GM12878 (cell line): ENCODE measurements around the gene TOGARAM1. TPM values are rescaled to one million over a fixed set of nuclear protein-coding genes. Genes with fewer than 3 reads are reported as not detected.
"Not testable (repeated sequence)": the region's sequence is repeated elsewhere in the genome, so short reads cannot be mapped to it uniquely, and the experiment has no call there.

Experiments
- ATAC-seq: fragments of 200-7000 bp; cut with Tn5 transposase; 3 replicates; pipeline ENCODE4 v1.9.1; 2020; ENCODE audit warnings: mild to moderate bottlenecking, moderate library complexity
- BruUV-seq: library from RNA; stranded (reverse); fragments of 400-500 nt; replicated peaks from 2 replicates; lab custom pipeline; 2021; lab: Mats Ljungman, UMichigan
- CTCF ChIA-PET: fragments of 300-600 bp; sonication (Branson Sonifier 250); formaldehyde crosslinking; extraction: SDS; loops from one replicate; lab custom pipeline; 2021; ENCODE audit warnings: inconsistent platforms; lab: Yijun Ruan, JAX
- POLR2A ChIA-PET: fragments of 350-600 bp; formaldehyde crosslinking; extraction: SDS; loops from one replicate; lab custom pipeline; 2021; ENCODE audit warnings: inconsistent platforms; lab: Charles Lee
- RAD21 ChIA-PET: fragments of 300-600 bp; sonication (Branson Sonifier 250); formaldehyde crosslinking; loops from one replicate; lab custom pipeline; 2023; ENCODE audit warnings: antibody characterized with exemption; ENCODE audit not compliant: unreplicated experiment; lab: Charles Lee
- SMC1A ChIA-PET: fragments of 300-600 bp; sonication (Branson Sonifier 250); formaldehyde crosslinking; loops from one replicate; lab custom pipeline; 2023; ENCODE audit not compliant: unreplicated experiment, uncharacterized antibody; lab: Charles Lee
- DNase-seq: peaks from one replicate; pipeline ENCODE4 v3.0.0-alpha.2; 2011; ENCODE audit warnings: low read depth, low spot score
- FAIRE-seq: peaks from 3 replicates; lab custom pipeline; 2011; peaks lifted over from hg19 to GRCh38; lab: Jason Lieb, UNC
- H2AFZ ChIP-seq: 2 replicates; pipeline ENCODE4 v1.6.0; 2011; ENCODE audit warnings: low read depth, low read length, control low read depth; ENCODE audit not compliant: control insufficient read depth
- H3K27ac ChIP-seq: 2 replicates; pipeline ENCODE4 v1.5.1; 2011; ENCODE audit warnings: control low read depth; ENCODE audit not compliant: control insufficient read depth, insufficient read depth
- H3K27me3 ChIP-seq, 2 experiments: replicated peaks in 1 of 2; 2 replicates each; pipeline versions ENCODE4 v1.6.0 to v1.6.1; 2011; ENCODE audit warnings: low read length in 1 of 2; ENCODE audit not compliant: control insufficient read depth in 2 of 2, insufficient read depth in 2 of 2
- H3K36me3 ChIP-seq, 2 experiments: 2 replicates each; pipeline ENCODE4 v1.5.1; 2011; ENCODE audit warnings: low read length in 1 of 2; ENCODE audit not compliant: control insufficient read depth in 2 of 2, insufficient read depth in 2 of 2
- H3K4me1 ChIP-seq: 2 replicates; pipeline ENCODE4 v1.6.1; 2011; ENCODE audit warnings: mild to moderate bottlenecking, low read length, moderate library complexity, mixed read lengths; ENCODE audit not compliant: control insufficient read depth, insufficient read depth
- H3K4me2 ChIP-seq: 2 replicates; pipeline ENCODE4 v1.6.0; 2011; ENCODE audit warnings: control low read depth; ENCODE audit not compliant: control insufficient read depth, insufficient read depth
- H3K4me3 ChIP-seq: fragments of 200-600 bp; sonication (generic); 2 replicates; pipeline ENCODE4 v1.5.1; 2016
- H3K79me2 ChIP-seq: 2 replicates; pipeline ENCODE4 v1.6.0; 2011; ENCODE audit warnings: low read length; ENCODE audit not compliant: control insufficient read depth, insufficient read depth
- H3K9ac ChIP-seq: 2 replicates; pipeline ENCODE4 v1.8.0; 2011; ENCODE audit warnings: low read length, control low read depth, mixed read lengths; ENCODE audit not compliant: control insufficient read depth, insufficient read depth
- H3K9me3 ChIP-seq: replicated peaks from 3 replicates; pipeline ENCODE4 v1.5.1; 2011; ENCODE audit warnings: mild to moderate bottlenecking, low read length; ENCODE audit not compliant: control insufficient read depth, insufficient read depth
- H4K20me1 ChIP-seq: 2 replicates; pipeline ENCODE4 v1.6.0; 2011; ENCODE audit not compliant: control insufficient read depth, insufficient read depth
- CBFB ChIP-seq: IDR thresholded peaks from 2 replicates; pipeline ENCODE4 v1.6.1; 2016; ENCODE audit warnings: antibody characterized with exemption, low read depth
- EED ChIP-seq: sonication (generic); IDR thresholded peaks from 2 replicates; pipeline ENCODE4 v1.6.1; 2016; ENCODE audit warnings: antibody characterized with exemption, low read depth
- EZH2 ChIP-seq: IDR thresholded peaks from 2 replicates; pipeline ENCODE4 v1.6.1; 2012; ENCODE audit warnings: low read depth, mild to moderate bottlenecking, control low read depth, inconsistent platforms, low read length, borderline replicate concordance; ENCODE audit not compliant: control insufficient read depth
- NFYB ChIP-seq: IDR thresholded peaks from 2 replicates; pipeline ENCODE4 v1.6.1; 2011; ENCODE audit warnings: low read depth, mild to moderate bottlenecking, low read length, improper control_type of control experiment, moderate library complexity; ENCODE audit not compliant: insufficient read depth
- NR2C2 ChIP-seq: IDR thresholded peaks from 2 replicates; pipeline ENCODE4 v1.6.1; 2011; ENCODE audit warnings: borderline replicate concordance, low read depth; ENCODE audit not compliant: control insufficient read depth, insufficient read length
- RBBP5 ChIP-seq: fragments of 200-600 bp; sonication (generic); conservative IDR thresholded peaks from 2 replicates; pipeline ENCODE4 v1.6.1; 2016
- TCF7 ChIP-seq: IDR thresholded peaks from 2 replicates; pipeline ENCODE4 v1.6.1; 2014; ENCODE audit warnings: antibody characterized with exemption, borderline replicate concordance
- ZBTB40 ChIP-seq: fragments of 450-650 bp; IDR thresholded peaks from 2 replicates; pipeline ENCODE4 v1.6.1; 2016; ENCODE audit warnings: mild to moderate bottlenecking, moderate library complexity, borderline replicate concordance
- WGBS: methylation state at CpG from one replicate; pipeline ENCODE4 v1.1.6; 2016; ENCODE audit warnings: low lambda C conversion rate; ENCODE audit not compliant: insufficient replicate concordance, insufficient coverage; ENCODE audit errors: missing lambda C conversion rate; 5-methylcytosine and 5-hydroxymethylcytosine counted together
- in situ Hi-C: fragments of 300-500 bp; cut with MboI; formaldehyde crosslinking; loops from 9 replicates; pipeline ENCODE4 v1.14.3; 2018; ENCODE audit warnings: mixed read lengths
- intact Hi-C: fragments of 100-400 bp; cut with micrococcal nuclease; formaldehyde crosslinking; loops from one replicate; pipeline ENCODE4 v1.14.2; 2022; ENCODE audit not compliant: unreplicated experiment
- polyA plus RNA-seq, 11 experiments: library from polyadenylated mRNA; depleted of rRNA in 4 of 11; unstranded in 6 of 11; stranded (reverse) in 5 of 11; fragments of >200 nt; fragmentation: Nextera tagmentation in 4 of 11; fragmentation: Illumina TruSeq in 1 of 11; extraction: Ambion mirVana in 4 of 11; extraction: Trizol in 1 of 11; gene quantifications; 1 replicate in 1 of 11; 2 replicates in 10 of 11; pipeline versions ENCODE4 v1.2.1 to v1.2.3, GENCODE V29; 2011 to 2016; ENCODE audit warnings: inconsistent platforms in 2 of 11, missing spikeins in 2 of 11, low read depth in 1 of 11
- total RNA-seq, 4 experiments: library from RNA; depleted of rRNA in 3 of 4; stranded (reverse); fragments of >200 nt in 3 of 4; fragmentation: Illumina TruSeq in 1 of 4; extraction: Trizol in 1 of 4; gene quantifications; 2 replicates each; pipeline versions ENCODE4 v1.2.1 to v1.2.3, GENCODE V29; 2013 to 2021
- TF ChIP-seq, protein P1 (sequence below): fragments of 450-650 bp; IDR thresholded peaks from 2 replicates; pipeline ENCODE4 v1.6.1; 2017; ENCODE audit warnings: mild to moderate bottlenecking, low read depth, inconsistent platforms; ENCODE audit not compliant: poor library complexity, severe bottlenecking

TOGARAM1 gene
- total and polyA plus RNA-seq, 10 of the 15 experiments (the other 5 are each of a cell fraction or from before 2014, with no cell fraction given) = 2.1 to 14.4 (median 7.2) TPM

DNA sequence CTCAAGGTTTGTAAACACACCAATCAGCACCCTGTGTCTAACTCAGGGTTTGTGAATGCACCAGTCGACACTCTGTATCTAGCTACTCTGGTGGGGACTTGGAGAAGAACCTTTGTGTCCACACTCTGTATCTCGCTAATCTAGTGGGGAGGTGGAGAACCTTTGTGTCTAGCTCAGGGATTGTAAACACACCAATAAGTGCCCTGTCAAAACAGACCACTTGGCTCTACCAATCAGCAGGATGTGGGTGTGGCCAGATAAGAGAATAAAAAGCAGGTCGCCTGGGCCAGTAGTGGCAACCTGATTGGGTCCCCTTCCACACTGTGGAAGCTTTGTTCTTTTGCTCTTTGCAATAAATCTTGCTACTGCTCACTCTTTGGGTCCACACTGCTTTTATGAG, 119.1 kb downstream of the TOGARAM1 start:
- DNase-seq, H3K4me1 ChIP-seq, H4K20me1 ChIP-seq, H3K9ac ChIP-seq, CTCF ChIA-PET, H3K4me3 ChIP-seq, in situ Hi-C loops, intact Hi-C loops, BruUV-seq, H3K9me3 ChIP-seq: not testable (repeated sequence)
- 0 out of 2 replicates have a peak, but pooled peaks have one; percentile 25 for TF ChIP-seq NFYB
- TF ChIP-seq, all 136 proteins: peak for 1; not testable (repeated sequence) for 135
- RAD21 ChIA-PET, ATAC-seq, H3K27me3 ChIP-seq, POLR2A ChIA-PET, SMC1A ChIA-PET, H3K27ac ChIP-seq, H3K4me2 ChIP-seq, H2AFZ ChIP-seq, H3K36me3 ChIP-seq, FAIRE-seq: not testable (repeated sequence)
- 93% methylated on average over 3 of the region's 3 CpGs for WGBS
- peaks cover 22% of the 10 kb centered on the region for H3K79me2 ChIP-seq

GRCh38 chr14:45082420-45082819, 120.4 kb downstream of the TOGARAM1 start:
- Histone ChIP-seq H3K9ac (no peak overlapping the region), H3K79me2 (peaks cover 35% of the 10 kb centered on the region), H3K27ac (no peak overlapping the region), H3K4me2 (no peak overlapping the region), H3K4me3 (no peak overlapping the region), H3K4me1 (no peaks in the 10 kb centered on the region), H3K9me3 (no peaks in the 10 kb centered on the region), H2AFZ (no peak overlapping the region), H3K27me3 (no peaks in the 10 kb centered on the region), H4K20me1 (no peaks in the 10 kb centered on the region), H3K36me3 (no peaks in the 10 kb centered on the region)
- POLR2A ChIA-PET = interaction anchor here (1.1 kb wide), 1 partner anchor 11 kb away, joined by 3 read pairs; no protein-coding TSS in a partner anchor
- FAIRE-seq (no peak), ATAC-seq (no peak), DNase-seq (no peak)
- intact Hi-C loops (no loop called here), in situ Hi-C loops (no loop called here)
- RAD21 ChIA-PET = no interaction called here
- BruUV-seq = no TSS peak
- SMC1A ChIA-PET = interaction anchor here (0.9 kb wide), 1 partner anchor 10 kb away, joined by 3 read pairs; no protein-coding TSS in a partner anchor
- WGBS = 100% methylated on average over 2 of the region's 2 CpGs
- CTCF ChIA-PET = no interaction called here
- TF ChIP-seq EZH2 = no peak
- no peak for TF ChIP-seq NR2C2
- TF ChIP-seq, protein P1, sequence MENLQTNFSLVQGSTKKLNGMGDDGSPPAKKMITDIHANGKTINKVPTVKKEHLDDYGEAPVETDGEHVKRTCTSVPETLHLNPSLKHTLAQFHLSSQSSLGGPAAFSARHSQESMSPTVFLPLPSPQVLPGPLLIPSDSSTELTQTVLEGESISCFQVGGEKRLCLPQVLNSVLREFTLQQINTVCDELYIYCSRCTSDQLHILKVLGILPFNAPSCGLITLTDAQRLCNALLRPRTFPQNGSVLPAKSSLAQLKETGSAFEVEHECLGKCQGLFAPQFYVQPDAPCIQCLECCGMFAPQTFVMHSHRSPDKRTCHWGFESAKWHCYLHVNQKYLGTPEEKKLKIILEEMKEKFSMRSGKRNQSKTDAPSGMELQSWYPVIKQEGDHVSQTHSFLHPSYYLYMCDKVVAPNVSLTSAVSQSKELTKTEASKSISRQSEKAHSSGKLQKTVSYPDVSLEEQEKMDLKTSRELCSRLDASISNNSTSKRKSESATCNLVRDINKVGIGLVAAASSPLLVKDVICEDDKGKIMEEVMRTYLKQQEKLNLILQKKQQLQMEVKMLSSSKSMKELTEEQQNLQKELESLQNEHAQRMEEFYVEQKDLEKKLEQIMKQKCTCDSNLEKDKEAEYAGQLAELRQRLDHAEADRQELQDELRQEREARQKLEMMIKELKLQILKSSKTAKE = no peak
- no peak for TF ChIP-seq CBFB
- TF ChIP-seq RBBP5 = no peak
- TF ChIP-seq EED = no peak
- TF ChIP-seq ZBTB40 = no peak
- TF ChIP-seq TCF7 = no peak
